OCI-LY1 (cell line): ENCODE results near the gene IQCN.

Source experiments
- H2AFZ ChIP-seq: fragments of 200-600 bp; sonication (generic), shearing (Covaris generic); 2 replicates; pipeline ENCODE4 v1.6.0; 2014; ENCODE audit warnings: antibody characterized with exemption, mild to moderate bottlenecking, low read length
- H3F3A ChIP-seq: fragments of 200-600 bp; sonication (generic), shearing (Covaris generic); 2 replicates; pipeline ENCODE4 v1.6.0; 2014; ENCODE audit warnings: mild to moderate bottlenecking, antibody characterized with exemption, low read length, moderate library complexity; ENCODE audit not compliant: insufficient read depth
- H3K27ac ChIP-seq: fragments of 200-600 bp; sonication (generic); 2 replicates; pipeline ENCODE4 v1.5.1; 2014; ENCODE audit warnings: low read length, mixed run types, mild to moderate bottlenecking, low read depth; ENCODE audit not compliant: poor library complexity, severe bottlenecking
- H3K27me3 ChIP-seq: fragments of 200-600 bp; sonication (generic); 2 replicates; pipeline ENCODE4 v1.6.0; 2014; ENCODE audit warnings: antibody characterized with exemption, mild to moderate bottlenecking, low read length, moderate library complexity; ENCODE audit not compliant: insufficient read depth
- H3K36me3 ChIP-seq: fragments of 200-600 bp; sonication (generic); 2 replicates; pipeline ENCODE4 v1.6.1; 2014; ENCODE audit warnings: mild to moderate bottlenecking, antibody characterized with exemption, low read length, moderate library complexity, mixed read lengths; ENCODE audit not compliant: insufficient read depth
- H3K4me1 ChIP-seq: fragments of 200-600 bp; sonication (generic); 2 replicates; pipeline ENCODE4 v1.5.1; 2014; ENCODE audit warnings: mild to moderate bottlenecking, low read length, moderate library complexity; ENCODE audit not compliant: insufficient read depth, severe bottlenecking
- H3K4me2 ChIP-seq: fragments of 200-600 bp; sonication (generic), shearing (Covaris generic); 2 replicates; pipeline ENCODE4 v1.6.1; 2014; ENCODE audit warnings: low read length
- H3K4me3 ChIP-seq: fragments of 200-600 bp; sonication (generic); 2 replicates; pipeline ENCODE4 v1.5.1; 2014; ENCODE audit warnings: low read length, low read depth, mild to moderate bottlenecking, mixed read lengths; ENCODE audit not compliant: poor library complexity, severe bottlenecking
- H3K79me2 ChIP-seq: fragments of 200-600 bp; shearing (Covaris generic); 2 replicates; pipeline ENCODE4 v1.6.1; 2016; ENCODE audit warnings: mixed run types, low read length, mixed read lengths; ENCODE audit not compliant: insufficient read depth
- H3K9ac ChIP-seq: fragments of 200-600 bp; sonication (generic), shearing (Covaris generic); 2 replicates; pipeline ENCODE4 v1.6.1; 2014; ENCODE audit warnings: mild to moderate bottlenecking, low read length, mixed read lengths
- H3K9me2 ChIP-seq: fragments of 200-600 bp; sonication (generic), shearing (Covaris generic); 2 replicates; pipeline ENCODE4 v1.6.1; 2014; ENCODE audit warnings: low read depth, mild to moderate bottlenecking, low read length, mixed read lengths
- H3K9me3 ChIP-seq: fragments of 200-600 bp; shearing (Covaris generic); 2 replicates; pipeline ENCODE4 v1.6.1; 2014; ENCODE audit warnings: low read length, mixed read lengths
- H4K20me1 ChIP-seq: fragments of 200-600 bp; sonication (generic), shearing (Covaris generic); 2 replicates; pipeline ENCODE4 v1.6.0; 2016; ENCODE audit warnings: mild to moderate bottlenecking, low read length; ENCODE audit not compliant: insufficient read depth
- EZH2 ChIP-seq: fragments of 200-600 bp; sonication (generic), shearing (Covaris generic); IDR thresholded peaks from 2 replicates; pipeline ENCODE4 v1.8.0; 2017; ENCODE audit warnings: borderline replicate concordance, mixed run types, mild to moderate bottlenecking, antibody characterized with exemption, low read length, moderate library complexity, mixed read lengths
- TF ChIP-seq, protein P1 (sequence below): fragments of 200-600 bp; sonication (generic), shearing (Covaris generic); IDR thresholded peaks from 2 replicates; pipeline ENCODE4 v1.5.1; 2017; ENCODE audit warnings: mild to moderate bottlenecking, antibody characterized with exemption, low read length, moderate library complexity, mixed read lengths

Gene IQCN

DNA sequence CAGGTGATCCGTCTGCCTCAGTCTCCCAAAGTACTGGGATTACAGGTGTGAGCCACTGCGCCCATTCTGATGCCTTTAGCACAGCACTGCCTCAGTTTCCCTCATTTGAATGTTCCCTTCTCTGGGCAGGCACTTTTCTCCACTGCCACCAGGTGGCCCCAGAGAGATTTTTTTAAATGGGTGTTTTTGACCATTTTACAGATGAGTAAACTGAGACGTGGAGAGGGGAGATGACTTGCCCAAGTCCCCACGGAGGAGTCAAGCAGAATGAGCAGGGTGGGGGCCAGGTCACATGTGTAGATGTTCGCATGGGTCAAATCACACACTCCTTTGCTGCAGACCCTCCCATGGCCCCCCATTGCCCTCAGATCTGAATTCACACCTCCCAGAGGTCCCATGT, 44.8 kb downstream of the IQCN start:
- Histone ChIP-seq H4K20me1 (no peaks in the 10 kb centered on the region), H3K27ac (no peak overlapping the region), H3K4me2 (no peak overlapping the region), H3K9ac (no peak overlapping the region), H3K9me3 (no peaks in the 10 kb centered on the region), H3K36me3 (no peaks in the 10 kb centered on the region), H2AFZ (no peak overlapping the region), H3K9me2 (no peaks in the 10 kb centered on the region), H3K27me3 (0 out of 2 replicates have a peak, but pooled peaks cover 3% of the 10 kb centered on the region), H3K79me2 (no peaks in the 10 kb centered on the region), H3F3A (no peaks in the 10 kb centered on the region), H3K4me3 (no peak overlapping the region), H3K4me1 (peaks cover 16% of the 10 kb centered on the region)
- TF ChIP-seq, protein P1, sequence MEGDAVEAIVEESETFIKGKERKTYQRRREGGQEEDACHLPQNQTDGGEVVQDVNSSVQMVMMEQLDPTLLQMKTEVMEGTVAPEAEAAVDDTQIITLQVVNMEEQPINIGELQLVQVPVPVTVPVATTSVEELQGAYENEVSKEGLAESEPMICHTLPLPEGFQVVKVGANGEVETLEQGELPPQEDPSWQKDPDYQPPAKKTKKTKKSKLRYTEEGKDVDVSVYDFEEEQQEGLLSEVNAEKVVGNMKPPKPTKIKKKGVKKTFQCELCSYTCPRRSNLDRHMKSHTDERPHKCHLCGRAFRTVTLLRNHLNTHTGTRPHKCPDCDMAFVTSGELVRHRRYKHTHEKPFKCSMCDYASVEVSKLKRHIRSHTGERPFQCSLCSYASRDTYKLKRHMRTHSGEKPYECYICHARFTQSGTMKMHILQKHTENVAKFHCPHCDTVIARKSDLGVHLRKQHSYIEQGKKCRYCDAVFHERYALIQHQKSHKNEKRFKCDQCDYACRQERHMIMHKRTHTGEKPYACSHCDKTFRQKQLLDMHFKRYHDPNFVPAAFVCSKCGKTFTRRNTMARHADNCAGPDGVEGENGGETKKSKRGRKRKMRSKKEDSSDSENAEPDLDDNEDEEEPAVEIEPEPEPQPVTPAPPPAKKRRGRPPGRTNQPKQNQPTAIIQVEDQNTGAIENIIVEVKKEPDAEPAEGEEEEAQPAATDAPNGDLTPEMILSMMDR = peak; percentile 74
- no peak for TF ChIP-seq EZH2

DNA sequence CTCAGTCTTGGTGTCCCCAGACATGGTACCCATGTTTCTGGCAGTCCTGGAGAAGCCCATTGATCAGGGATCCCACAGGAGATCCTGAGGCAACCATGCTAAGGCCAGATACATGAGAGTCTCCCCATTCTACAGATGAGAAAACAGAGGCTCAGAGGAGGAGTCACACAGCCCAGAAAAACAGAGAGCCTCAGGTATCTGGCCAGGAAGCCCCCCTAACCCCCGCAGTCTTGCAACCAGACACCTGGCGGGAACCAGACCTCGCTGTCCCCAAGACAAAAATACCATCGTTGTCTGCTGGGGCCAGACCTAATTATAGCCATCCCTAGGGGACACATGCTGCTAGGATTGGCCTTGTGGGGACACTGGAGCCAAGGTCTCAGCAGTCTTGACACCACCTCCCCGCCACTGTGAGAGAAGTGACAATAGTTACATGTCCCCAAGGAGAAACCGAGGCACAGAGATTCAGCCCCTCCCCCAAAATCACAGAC, 46.4 kb downstream of the IQCN start:
- no peaks in the 10 kb centered on the region for H3K9me2 ChIP-seq
- H3K27me3 ChIP-seq = 0 out of 2 replicates have a peak, but pooled peaks cover 3% of the 10 kb centered on the region
- no peaks in the 10 kb centered on the region for H3K9me3 ChIP-seq
- no peaks in the 10 kb centered on the region for H4K20me1 ChIP-seq
- H3K36me3 ChIP-seq = no peaks in the 10 kb centered on the region
- H2AFZ ChIP-seq = no peak overlapping the region
- H3K4me2 ChIP-seq = no peak overlapping the region
- H3K9ac ChIP-seq = no peak overlapping the region
- H3K79me2 ChIP-seq = no peaks in the 10 kb centered on the region
- TF ChIP-seq, protein P1 = no peak
- no peak for TF ChIP-seq EZH2
- H3K27ac ChIP-seq = no peak overlapping the region
- H3K4me3 ChIP-seq = no peak overlapping the region
- H3K4me1 ChIP-seq = peaks cover 16% of the 10 kb centered on the region
- H3F3A ChIP-seq = no peaks in the 10 kb centered on the region

DNA sequence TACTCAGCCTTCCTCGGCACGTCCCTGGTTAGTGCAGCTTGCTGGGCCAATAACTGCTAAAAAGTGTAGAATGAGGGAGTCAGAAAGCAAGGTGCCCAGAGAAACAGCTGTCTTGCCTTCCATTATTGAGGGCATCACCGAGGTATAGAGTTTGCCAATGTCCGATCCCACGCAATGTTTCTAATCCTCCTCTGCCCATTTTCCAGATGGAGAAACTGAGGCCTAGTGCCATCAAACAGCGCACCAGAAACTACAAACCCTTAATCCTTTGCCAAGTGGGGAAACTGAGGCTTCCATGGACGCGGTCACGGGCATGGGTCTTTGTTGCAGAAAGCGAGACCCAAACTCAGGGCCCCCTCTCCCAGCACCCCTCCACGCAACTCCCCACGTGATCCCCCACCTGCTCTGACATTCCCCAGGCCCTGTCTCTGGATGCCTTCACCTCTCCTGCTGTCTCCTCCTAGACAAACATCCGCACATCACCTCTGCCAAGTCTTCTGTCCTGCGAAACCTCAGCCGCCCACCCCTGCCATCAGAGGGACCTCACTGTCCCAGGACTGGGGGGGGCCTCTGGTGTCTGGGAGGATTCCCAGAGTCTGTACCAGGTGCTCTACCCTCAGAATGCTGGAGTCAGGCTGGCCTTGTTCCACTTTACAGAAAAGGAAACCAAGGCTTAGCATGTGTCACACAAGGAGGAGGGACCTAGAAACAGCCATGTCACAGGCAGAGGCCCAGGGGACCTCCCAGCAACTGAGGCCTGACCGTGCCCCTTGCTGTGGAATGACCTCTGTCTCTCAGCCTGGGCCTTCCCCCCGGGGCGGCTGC, 47.1 kb downstream of the IQCN start:
- H3K9me3 ChIP-seq = no peaks in the 10 kb centered on the region
- H3K79me2 ChIP-seq = no peaks in the 10 kb centered on the region

More for the DNA sequence above, 47.1 kb downstream of the IQCN start:
- TF ChIP-seq, protein P1 = no peak
- no peak for TF ChIP-seq EZH2
- H3K9me2 ChIP-seq = no peaks in the 10 kb centered on the region
- H4K20me1 ChIP-seq = no peaks in the 10 kb centered on the region
- H3K4me3 ChIP-seq = no peak overlapping the region
- no peaks in the 10 kb centered on the region for H3F3A ChIP-seq
- 0 out of 2 replicates have a peak, but pooled peaks cover 3% of the 10 kb centered on the region for H3K27me3 ChIP-seq
- H3K4me2 ChIP-seq = no peak overlapping the region
- no peaks in the 10 kb centered on the region for H3K36me3 ChIP-seq
- H3K9ac ChIP-seq = no peak overlapping the region
- H3K4me1 ChIP-seq = peaks cover 16% of the 10 kb centered on the region
- no peak overlapping the region for H3K27ac ChIP-seq
- no peak overlapping the region for H2AFZ ChIP-seq
